Measurements from ENCODE around the gene DPF1. TPM values are rescaled to one million over a fixed set of nuclear protein-coding genes. Genes with fewer than 3 reads are reported as not detected.

The DPF1 gene
- total and polyA plus RNA-seq, 4 donors = not detected

DNA sequence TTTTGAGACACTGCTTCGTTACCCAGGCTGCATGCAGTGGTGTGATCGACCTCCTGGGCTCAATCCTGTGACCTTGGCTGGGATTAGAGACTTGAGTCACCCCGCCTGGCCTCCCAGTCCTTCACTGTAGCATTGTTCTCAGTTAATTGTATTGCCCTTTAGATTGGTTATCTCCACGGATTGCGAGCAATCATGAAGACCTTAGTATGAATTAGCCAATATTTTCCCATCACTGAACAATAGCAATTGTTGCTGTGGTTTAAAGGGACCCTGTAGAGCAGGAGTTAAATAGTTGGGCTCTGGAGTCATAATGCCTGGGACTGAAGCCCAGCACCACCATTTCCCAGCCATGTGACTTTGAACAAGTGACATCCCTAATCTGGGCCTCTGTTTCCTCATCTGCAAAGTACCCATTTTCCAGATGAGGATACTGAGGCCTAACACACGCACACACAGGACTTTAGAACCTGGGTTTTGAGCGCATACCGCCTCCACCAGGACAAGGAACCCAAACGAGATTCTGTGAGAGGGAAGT is 23.8 kb upstream of the DPF1 start:
- no peaks in the 10 kb centered on the region for H3K27me3 ChIP-seq (ENCODE audit: control insufficient read depth in 4 of 4, insufficient read depth in 4 of 4, low read length in 3 of 4)
- no peak for DNase-seq (ENCODE audit: low spot score)
- H3K36me3 ChIP-seq (ENCODE audit: control insufficient read depth in 4 of 4, insufficient read depth in 3 of 4, low read depth in 1 of 4, low read length in 3 of 4) = no peaks in the 10 kb centered on the region
- WGBS = 84% methylated on average over 9 of the region's 9 CpGs
- H3K4me1 ChIP-seq (ENCODE audit: control insufficient read depth in 4 of 4, insufficient read depth in 4 of 4, low read length in 3 of 4) = peaks cover 7 to 18% (median 16%) of the 10 kb centered on the region in 4 donors
- TF ChIP-seq, protein P1, sequence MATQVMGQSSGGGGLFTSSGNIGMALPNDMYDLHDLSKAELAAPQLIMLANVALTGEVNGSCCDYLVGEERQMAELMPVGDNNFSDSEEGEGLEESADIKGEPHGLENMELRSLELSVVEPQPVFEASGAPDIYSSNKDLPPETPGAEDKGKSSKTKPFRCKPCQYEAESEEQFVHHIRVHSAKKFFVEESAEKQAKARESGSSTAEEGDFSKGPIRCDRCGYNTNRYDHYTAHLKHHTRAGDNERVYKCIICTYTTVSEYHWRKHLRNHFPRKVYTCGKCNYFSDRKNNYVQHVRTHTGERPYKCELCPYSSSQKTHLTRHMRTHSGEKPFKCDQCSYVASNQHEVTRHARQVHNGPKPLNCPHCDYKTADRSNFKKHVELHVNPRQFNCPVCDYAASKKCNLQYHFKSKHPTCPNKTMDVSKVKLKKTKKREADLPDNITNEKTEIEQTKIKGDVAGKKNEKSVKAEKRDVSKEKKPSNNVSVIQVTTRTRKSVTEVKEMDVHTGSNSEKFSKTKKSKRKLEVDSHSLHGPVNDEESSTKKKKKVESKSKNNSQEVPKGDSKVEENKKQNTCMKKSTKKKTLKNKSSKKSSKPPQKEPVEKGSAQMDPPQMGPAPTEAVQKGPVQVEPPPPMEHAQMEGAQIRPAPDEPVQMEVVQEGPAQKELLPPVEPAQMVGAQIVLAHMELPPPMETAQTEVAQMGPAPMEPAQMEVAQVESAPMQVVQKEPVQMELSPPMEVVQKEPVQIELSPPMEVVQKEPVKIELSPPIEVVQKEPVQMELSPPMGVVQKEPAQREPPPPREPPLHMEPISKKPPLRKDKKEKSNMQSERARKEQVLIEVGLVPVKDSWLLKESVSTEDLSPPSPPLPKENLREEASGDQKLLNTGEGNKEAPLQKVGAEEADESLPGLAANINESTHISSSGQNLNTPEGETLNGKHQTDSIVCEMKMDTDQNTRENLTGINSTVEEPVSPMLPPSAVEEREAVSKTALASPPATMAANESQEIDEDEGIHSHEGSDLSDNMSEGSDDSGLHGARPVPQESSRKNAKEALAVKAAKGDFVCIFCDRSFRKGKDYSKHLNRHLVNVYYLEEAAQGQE (IDR thresholded peaks at IDR 0.05) = no peak
- TF ChIP-seq RXRA (IDR thresholded peaks at IDR 0.05) (no peak), JUND (IDR thresholded peaks at IDR 0.05) (no peak), HNF4G (IDR thresholded peaks at IDR 0.05) (no peak), TAF1 (conservative IDR thresholded peaks at IDR 0.05) (no peak), FOXA2 (IDR thresholded peaks at IDR 0.05) (no peak), NR2F2 (IDR thresholded peaks at IDR 0.05) (no peak), YY1 (IDR thresholded peaks at IDR 0.05) (no peak), RAD21 (IDR thresholded peaks at IDR 0.05) (no peak), EGR1 (IDR thresholded peaks at IDR 0.05; ENCODE audit: low read depth in 2 of 2) (no peak), CTCF (IDR thresholded peaks at IDR 0.05; ENCODE audit: low read depth, low read length, missing input control) (no peak), GABPA (IDR thresholded peaks at IDR 0.05 in 1 of 2, conservative IDR thresholded peaks at IDR 0.05 in 1 of 2) (no peak), HNF4A (conservative IDR thresholded peaks at IDR 0.05) (no peak), FOXA1 (IDR thresholded peaks at IDR 0.05) (no peak), SP1 (IDR thresholded peaks at IDR 0.05) (no peak)
- TF ChIP-seq, protein P2, sequence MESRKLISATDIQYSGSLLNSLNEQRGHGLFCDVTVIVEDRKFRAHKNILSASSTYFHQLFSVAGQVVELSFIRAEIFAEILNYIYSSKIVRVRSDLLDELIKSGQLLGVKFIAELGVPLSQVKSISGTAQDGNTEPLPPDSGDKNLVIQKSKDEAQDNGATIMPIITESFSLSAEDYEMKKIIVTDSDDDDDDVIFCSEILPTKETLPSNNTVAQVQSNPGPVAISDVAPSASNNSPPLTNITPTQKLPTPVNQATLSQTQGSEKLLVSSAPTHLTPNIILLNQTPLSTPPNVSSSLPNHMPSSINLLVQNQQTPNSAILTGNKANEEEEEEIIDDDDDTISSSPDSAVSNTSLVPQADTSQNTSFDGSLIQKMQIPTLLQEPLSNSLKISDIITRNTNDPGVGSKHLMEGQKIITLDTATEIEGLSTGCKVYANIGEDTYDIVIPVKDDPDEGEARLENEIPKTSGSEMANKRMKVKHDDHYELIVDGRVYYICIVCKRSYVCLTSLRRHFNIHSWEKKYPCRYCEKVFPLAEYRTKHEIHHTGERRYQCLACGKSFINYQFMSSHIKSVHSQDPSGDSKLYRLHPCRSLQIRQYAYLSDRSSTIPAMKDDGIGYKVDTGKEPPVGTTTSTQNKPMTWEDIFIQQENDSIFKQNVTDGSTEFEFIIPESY (IDR thresholded peaks at IDR 0.05) = no peak
- TF ChIP-seq, protein P3, sequence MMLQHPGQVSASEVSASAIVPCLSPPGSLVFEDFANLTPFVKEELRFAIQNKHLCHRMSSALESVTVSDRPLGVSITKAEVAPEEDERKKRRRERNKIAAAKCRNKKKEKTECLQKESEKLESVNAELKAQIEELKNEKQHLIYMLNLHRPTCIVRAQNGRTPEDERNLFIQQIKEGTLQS (IDR thresholded peaks at IDR 0.05) = no peak
- TF ChIP-seq, protein P4, sequence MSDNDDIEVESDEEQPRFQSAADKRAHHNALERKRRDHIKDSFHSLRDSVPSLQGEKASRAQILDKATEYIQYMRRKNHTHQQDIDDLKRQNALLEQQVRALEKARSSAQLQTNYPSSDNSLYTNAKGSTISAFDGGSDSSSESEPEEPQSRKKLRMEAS (IDR thresholded peaks at IDR 0.05) = no peak
- no peak overlapping the region for H3K4me3 ChIP-seq (ENCODE audit: low read depth in 1 of 3, low read length in 3 of 3)
- no peak overlapping the region for H3K27ac ChIP-seq (ENCODE audit: low read depth in 1 of 2, low read length in 2 of 2)
- H3K9ac ChIP-seq (ENCODE audit: low read depth in 1 of 2, low read length in 2 of 2) = no peak overlapping the region
- no peaks in the 10 kb centered on the region for H3K9me3 ChIP-seq (ENCODE audit: control insufficient read depth in 4 of 4, low read length in 3 of 4)

All from liver (tissue), 9 donors.